GM12891 (cell line): ENCODE measurements around the gene MARVELD1.

ENCODE experiments used
- POLR2A ChIP-seq: IDR thresholded peaks from 2 replicates; pipeline ENCODE4 v1.6.1; 2011; ENCODE audit warnings: low read depth, low read length, control low read depth
- POLR2AphosphoS5 ChIP-seq: IDR thresholded peaks from 2 replicates; pipeline ENCODE4 v1.6.1; 2011; ENCODE audit warnings: low read depth, low read length, control low read depth

GRCh38 chr10:97766106-97766810 lies 52.7 kb downstream of the MARVELD1 start:
- TF ChIP-seq POLR2AphosphoS5: no peak
- TF ChIP-seq POLR2A: no peak
